ENCODE measurements around the gene LRRC1. TPM values are rescaled to one million over a fixed set of nuclear protein-coding genes. Genes with fewer than 3 reads are reported as not detected.

The LRRC1 gene
- total RNA-seq, 4 donors from 2014 or later = 39.0 to 62.5 (median 52.2) TPM

DNA sequence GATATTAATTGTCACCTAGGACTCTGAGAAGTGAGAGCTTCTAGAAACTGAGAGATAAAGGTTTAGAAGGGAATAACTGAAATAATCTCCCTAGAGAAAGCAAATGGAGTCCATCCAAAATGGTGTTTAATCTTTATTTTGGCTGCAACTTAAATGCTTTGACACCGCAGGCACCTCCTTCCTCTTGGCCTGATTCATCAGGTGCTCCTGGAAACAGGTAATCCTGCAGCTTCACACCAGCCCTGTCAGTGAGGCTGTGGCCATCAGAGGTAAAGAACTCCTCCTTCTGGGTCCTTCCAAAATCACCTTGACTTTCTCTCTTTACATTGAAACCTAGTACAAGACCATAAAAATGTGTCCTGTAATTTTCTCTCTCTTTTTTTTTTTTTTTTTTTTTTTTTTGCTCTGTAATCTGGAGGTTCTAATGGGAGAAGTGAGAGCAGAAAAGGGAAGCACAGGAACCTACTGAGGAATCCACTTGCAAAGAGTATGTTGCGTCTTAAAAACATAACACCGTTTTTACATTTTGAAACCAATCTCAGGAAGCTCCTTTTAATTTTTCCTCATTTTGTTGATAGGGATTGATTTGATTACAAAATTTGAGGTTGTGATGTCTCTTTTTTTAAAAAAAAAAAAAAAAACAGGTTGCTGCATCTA is 124.2 kb downstream of the LRRC1 start:
- TF ChIP-seq, protein P1, sequence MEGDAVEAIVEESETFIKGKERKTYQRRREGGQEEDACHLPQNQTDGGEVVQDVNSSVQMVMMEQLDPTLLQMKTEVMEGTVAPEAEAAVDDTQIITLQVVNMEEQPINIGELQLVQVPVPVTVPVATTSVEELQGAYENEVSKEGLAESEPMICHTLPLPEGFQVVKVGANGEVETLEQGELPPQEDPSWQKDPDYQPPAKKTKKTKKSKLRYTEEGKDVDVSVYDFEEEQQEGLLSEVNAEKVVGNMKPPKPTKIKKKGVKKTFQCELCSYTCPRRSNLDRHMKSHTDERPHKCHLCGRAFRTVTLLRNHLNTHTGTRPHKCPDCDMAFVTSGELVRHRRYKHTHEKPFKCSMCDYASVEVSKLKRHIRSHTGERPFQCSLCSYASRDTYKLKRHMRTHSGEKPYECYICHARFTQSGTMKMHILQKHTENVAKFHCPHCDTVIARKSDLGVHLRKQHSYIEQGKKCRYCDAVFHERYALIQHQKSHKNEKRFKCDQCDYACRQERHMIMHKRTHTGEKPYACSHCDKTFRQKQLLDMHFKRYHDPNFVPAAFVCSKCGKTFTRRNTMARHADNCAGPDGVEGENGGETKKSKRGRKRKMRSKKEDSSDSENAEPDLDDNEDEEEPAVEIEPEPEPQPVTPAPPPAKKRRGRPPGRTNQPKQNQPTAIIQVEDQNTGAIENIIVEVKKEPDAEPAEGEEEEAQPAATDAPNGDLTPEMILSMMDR (IDR thresholded peaks at IDR 0.05) = no peak
- no peak for TF ChIP-seq POLR2A (IDR thresholded peaks at IDR 0.05)
- WGBS, 2 donors = 77 to 78% methylated on average over 3 of the region's 3 CpGs
- no peak overlapping the region for H3K4me3 ChIP-seq (ENCODE audit: low read depth, poor library complexity, severe bottlenecking)
- no peak for DNase-seq (ENCODE audit: low spot score in 2 of 2)
- intact Hi-C loops (cut with DNase I; ENCODE audit: low total_unique reads) = no loop called here

DNA sequence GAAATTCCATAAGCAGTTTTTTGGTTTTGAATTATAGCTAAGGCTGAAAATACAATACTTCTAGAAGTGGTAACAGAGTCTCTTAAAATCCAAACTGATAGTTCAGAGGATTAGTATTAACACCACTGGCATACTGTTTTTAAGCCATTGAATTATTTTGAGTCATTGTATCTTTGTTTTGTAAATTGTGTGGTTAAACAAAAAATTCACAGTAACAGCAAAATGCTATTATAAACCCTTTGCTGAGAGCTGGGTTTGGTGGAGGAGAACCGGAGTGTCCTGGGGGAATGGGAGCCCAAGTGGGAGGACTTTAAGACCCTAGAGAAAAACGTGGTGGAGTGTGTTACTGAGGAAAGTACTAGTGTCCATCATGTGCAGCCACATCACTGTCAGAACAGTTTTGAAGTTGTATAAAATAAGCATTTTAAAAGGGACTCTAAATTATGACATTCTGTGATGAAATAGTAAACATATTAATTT is 125.1 kb downstream of the LRRC1 start:
- no peak overlapping the region for H3K4me3 ChIP-seq (ENCODE audit: low read depth, poor library complexity, severe bottlenecking)
- WGBS, 2 donors = 74 to 77% methylated on average over 2 of the region's 2 CpGs
- intact Hi-C loops (cut with DNase I; ENCODE audit: low total_unique reads) = no loop called here
- no peak for DNase-seq (ENCODE audit: low spot score in 2 of 2)
- TF ChIP-seq POLR2A (IDR thresholded peaks at IDR 0.05) = no peak
- TF ChIP-seq, protein P1 (IDR thresholded peaks at IDR 0.05) = no peak

DNA sequence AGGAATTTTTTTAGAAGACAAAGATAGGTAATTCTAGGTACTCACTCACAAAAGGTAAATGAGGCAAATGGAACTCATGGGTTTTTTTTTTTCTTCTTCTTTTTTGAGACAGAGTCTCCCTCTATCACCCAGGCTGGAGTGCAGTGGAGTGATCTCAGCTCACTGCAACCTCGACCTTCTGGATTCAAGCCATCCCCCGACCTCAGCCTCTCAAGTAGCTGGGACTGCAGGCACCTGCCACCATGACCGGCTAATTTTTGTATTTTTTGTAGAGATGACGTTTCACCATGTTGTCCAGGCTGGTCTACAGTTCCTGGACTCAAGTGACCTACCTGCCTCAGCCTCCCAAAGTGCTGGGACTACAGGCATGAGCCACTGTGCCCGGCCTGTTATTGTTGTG is 126.1 kb downstream of the LRRC1 start:
- no peak for DNase-seq (ENCODE audit: low spot score in 2 of 2)
- H3K4me3 ChIP-seq (ENCODE audit: low read depth, poor library complexity, severe bottlenecking) = no peak overlapping the region
- intact Hi-C loops (cut with DNase I; ENCODE audit: low total_unique reads) = no loop called here
- 71 to 72% methylated on average over 5 of the region's 5 CpGs for WGBS, 2 donors
- TF ChIP-seq, protein P1 (IDR thresholded peaks at IDR 0.05) = no peak
- no peak for TF ChIP-seq POLR2A (IDR thresholded peaks at IDR 0.05)

DNA sequence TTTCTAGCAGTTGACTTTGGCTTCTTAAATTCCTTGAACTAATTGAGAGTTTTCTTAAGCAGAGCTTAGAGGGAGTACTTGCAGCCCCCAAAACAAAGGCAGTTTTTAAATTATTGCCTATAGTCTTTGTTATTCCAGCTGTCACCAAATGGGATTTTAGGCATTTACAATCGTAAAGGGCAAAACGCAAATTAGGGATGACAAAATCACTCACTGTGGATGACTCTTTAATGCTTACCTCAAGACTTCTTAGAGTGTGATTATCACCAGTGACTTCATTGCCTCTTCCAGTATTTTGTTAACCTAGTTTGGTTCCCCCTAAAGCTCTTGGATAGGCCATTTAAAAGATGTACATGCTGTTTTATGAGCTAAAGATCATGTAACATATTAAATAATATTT is 126.8 kb downstream of the LRRC1 start:
- intact Hi-C loops (cut with DNase I; ENCODE audit: low total_unique reads) = no loop called here
- no peak for TF ChIP-seq POLR2A (IDR thresholded peaks at IDR 0.05)
- TF ChIP-seq, protein P1 (IDR thresholded peaks at IDR 0.05) = no peak
- no peak overlapping the region for H3K4me3 ChIP-seq (ENCODE audit: low read depth, poor library complexity, severe bottlenecking)
- WGBS, 2 donors = 95 to 97% methylated on average over 2 of the region's 2 CpGs
- no peak for DNase-seq (ENCODE audit: low spot score in 2 of 2)

DNA sequence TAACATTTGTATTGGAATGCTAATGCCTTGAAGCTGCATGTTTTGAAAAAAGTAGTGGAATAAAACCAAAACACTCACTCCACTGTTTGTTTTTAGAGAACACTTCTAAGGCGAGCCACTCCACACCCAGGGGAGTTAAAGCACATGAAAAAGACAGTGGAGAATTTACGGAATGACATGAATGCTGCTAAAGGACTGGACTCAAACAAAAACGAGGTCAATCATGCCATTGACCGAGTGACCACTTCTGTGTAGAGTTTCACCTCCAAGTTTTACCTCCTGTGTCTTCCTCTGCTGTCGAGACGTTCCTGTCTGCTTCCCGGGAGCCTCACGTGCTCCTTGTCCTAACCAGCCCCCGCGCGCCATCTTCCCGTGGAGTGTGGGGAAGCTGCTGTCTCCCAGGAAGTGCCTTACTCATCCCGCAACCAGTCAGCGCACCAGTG is 127.8 kb downstream of the LRRC1 start:
- no peak for TF ChIP-seq POLR2A (IDR thresholded peaks at IDR 0.05)
- TF ChIP-seq, protein P1 (IDR thresholded peaks at IDR 0.05) = no peak
- H3K4me3 ChIP-seq (ENCODE audit: low read depth, poor library complexity, severe bottlenecking) = no peak overlapping the region
- intact Hi-C loops (cut with DNase I; ENCODE audit: low total_unique reads) = no loop called here
- 86 to 90% methylated on average over 14 of the region's 14 CpGs for WGBS, 2 donors
- no peak for DNase-seq (ENCODE audit: low spot score in 2 of 2)

DNA sequence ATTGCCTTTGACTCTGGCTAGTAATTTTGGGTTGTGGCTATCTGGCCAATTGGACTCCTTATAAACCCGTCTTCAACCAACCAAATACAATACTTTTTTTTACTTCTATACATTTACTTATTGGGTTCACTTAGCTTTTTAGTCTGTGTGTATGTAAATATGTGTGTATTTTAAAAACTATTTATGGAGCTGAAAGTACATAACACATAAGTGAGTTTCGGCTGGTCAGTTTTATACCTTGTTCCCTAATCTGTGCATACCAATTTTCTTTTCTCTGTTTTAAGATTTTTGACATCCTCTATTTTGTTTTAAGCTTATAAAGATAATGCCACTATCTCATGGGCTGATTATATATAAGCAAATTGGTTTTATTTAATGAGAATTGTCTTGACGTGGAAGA is 129.5 kb downstream of the LRRC1 start:
- 84% methylated on average over 3 of the region's 3 CpGs for WGBS, 2 donors
- TF ChIP-seq, protein P1 (IDR thresholded peaks at IDR 0.05) = no peak
- no peak for TF ChIP-seq POLR2A (IDR thresholded peaks at IDR 0.05)
- intact Hi-C loops (cut with DNase I; ENCODE audit: low total_unique reads) = no loop called here
- H3K4me3 ChIP-seq (ENCODE audit: low read depth, poor library complexity, severe bottlenecking) = no peak overlapping the region
- no peak for DNase-seq (ENCODE audit: low spot score in 2 of 2)
